Measurements from ENCODE around the gene GRIN2A. TPM values are rescaled to one million over a fixed set of nuclear protein-coding genes. Genes with fewer than 3 reads are reported as not detected.

GRIN2A gene
- polyA plus RNA-seq, 1 donor from 2014 or later = 0.11 TPM

- TF ChIP-seq EZH2 (IDR thresholded peaks at IDR 0.05; ENCODE audit: borderline replicate concordance, insufficient read depth, low read length, poor library complexity, severe bottlenecking) = no peak
- no peak for TF ChIP-seq RAD21 (conservative IDR thresholded peaks at IDR 0.05)
- no peak for TF ChIP-seq REST (IDR thresholded peaks at IDR 0.05; ENCODE audit: borderline replicate concordance)
- TF ChIP-seq POLR2AphosphoS5 (IDR thresholded peaks at IDR 0.05) = no peak
- TF ChIP-seq CTCF (IDR thresholded peaks at IDR 0.05; ENCODE audit: poor library complexity, severe bottlenecking) = no peak
- no peak for TF ChIP-seq MXI1 (conservative IDR thresholded peaks at IDR 0.05; ENCODE audit: poor library complexity, severe bottlenecking)
- TF ChIP-seq TAF1 (IDR thresholded peaks at IDR 0.05; ENCODE audit: low read depth) = no peak
- no peak for TF ChIP-seq SMC3 (conservative IDR thresholded peaks at IDR 0.05; ENCODE audit: poor library complexity)
These were observed 133.4 kb downstream of the GRIN2A start for GRCh38 chr16:10048850-10049249.

GRCh38 chr16:10045947-10046346, 136.3 kb downstream of the GRIN2A start:
- Histone ChIP-seq H2AFZ (ENCODE audit: low read depth, low read length) (no peak overlapping the region), H3K36me3 (ENCODE audit: insufficient read depth, low read length) (no peaks in the 10 kb centered on the region)

More at GRCh38 chr16:10048850-10049249, 133.4 kb downstream of the GRIN2A start:
- Histone ChIP-seq H3K9me2 (ENCODE audit: insufficient read depth, low read length) (no peaks in the 10 kb centered on the region), H3K9me3 (ENCODE audit: low read length) (no peaks in the 10 kb centered on the region), H3K79me2 (replicated peaks; ENCODE audit: insufficient read depth, low read length) (no peaks in the 10 kb centered on the region), H3K4me3 (ENCODE audit: low read length) (no peak overlapping the region), H3K9ac (ENCODE audit: low read length) (no peak overlapping the region), H3K36me3 (ENCODE audit: insufficient read depth, low read length) (no peaks in the 10 kb centered on the region), H2AFZ (ENCODE audit: low read depth, low read length) (no peak overlapping the region), H3K27me3 (ENCODE audit: insufficient read depth, low read depth, low read length) (no peaks in the 10 kb centered on the region), H4K20me1 (ENCODE audit: insufficient read depth) (no peaks in the 10 kb centered on the region), H3K4me2 (ENCODE audit: low read length) (no peak overlapping the region), H3K27ac (ENCODE audit: low read length) (no peak overlapping the region), H3F3A (ENCODE audit: insufficient read depth, low read length, poor library complexity, severe bottlenecking) (no peaks in the 10 kb centered on the region)

More at GRCh38 chr16:10045947-10046346, 136.3 kb downstream of the GRIN2A start:
- Histone ChIP-seq H4K20me1 (ENCODE audit: insufficient read depth) (no peaks in the 10 kb centered on the region), H3K27me3 (ENCODE audit: insufficient read depth, low read depth, low read length) (no peaks in the 10 kb centered on the region), H3F3A (ENCODE audit: insufficient read depth, low read length, poor library complexity, severe bottlenecking) (no peaks in the 10 kb centered on the region), H3K9me2 (ENCODE audit: insufficient read depth, low read length) (no peaks in the 10 kb centered on the region), H3K79me2 (replicated peaks; ENCODE audit: insufficient read depth, low read length) (no peaks in the 10 kb centered on the region), H3K27ac (ENCODE audit: low read length) (no peak overlapping the region), H3K4me2 (ENCODE audit: low read length) (no peak overlapping the region), H3K9me3 (ENCODE audit: low read length) (no peaks in the 10 kb centered on the region), H3K9ac (ENCODE audit: low read length) (no peak overlapping the region), H3K4me3 (ENCODE audit: low read length) (no peak overlapping the region)
- no peak for TF ChIP-seq SMC3 (conservative IDR thresholded peaks at IDR 0.05; ENCODE audit: poor library complexity)
- TF ChIP-seq RAD21 (conservative IDR thresholded peaks at IDR 0.05) = no peak
- TF ChIP-seq MXI1 (conservative IDR thresholded peaks at IDR 0.05; ENCODE audit: poor library complexity, severe bottlenecking) = no peak
- TF ChIP-seq EZH2 (IDR thresholded peaks at IDR 0.05; ENCODE audit: borderline replicate concordance, insufficient read depth, low read length, poor library complexity, severe bottlenecking) = no peak
- TF ChIP-seq TAF1 (IDR thresholded peaks at IDR 0.05; ENCODE audit: low read depth) = no peak
- TF ChIP-seq POLR2AphosphoS5 (IDR thresholded peaks at IDR 0.05) = no peak
- no peak for TF ChIP-seq REST (IDR thresholded peaks at IDR 0.05; ENCODE audit: borderline replicate concordance)
- no peak for TF ChIP-seq CTCF (IDR thresholded peaks at IDR 0.05; ENCODE audit: poor library complexity, severe bottlenecking)
- no peak for TF ChIP-seq EP300 (conservative IDR thresholded peaks at IDR 0.05; ENCODE audit: poor library complexity, severe bottlenecking)
